Measurements from ENCODE around the gene RUFY4. TPM values are rescaled to one million over a fixed set of nuclear protein-coding genes. Genes with fewer than 3 reads are reported as not detected.

RUFY4 gene
- total and polyA plus RNA-seq, 2 of the 13 experiments (the other 11 are each of a cell fraction or from before 2014, with no cell fraction given): not detected

- WGBS (ENCODE audit: low lambda C conversion rate): 0% methylated on average over 2 of the region's 2 CpGs
- Histone ChIP-seq H3K4me1 (ENCODE audit: insufficient read depth, low read length) (no peaks in the 10 kb centered on the region), H2AFZ (ENCODE audit: low read length) (no peak overlapping the region), H3K9ac (ENCODE audit: insufficient read depth, low read depth, low read length) (no peak overlapping the region), H3K36me3 (replicated peaks in 1 of 2; ENCODE audit: control insufficient read depth in 1 of 2, insufficient read depth in 2 of 2, low read length in 2 of 2) (no peaks in the 10 kb centered on the region), H3K4me2 (ENCODE audit: low read depth, low read length) (no peak overlapping the region), H3K79me2 (ENCODE audit: insufficient read depth, low read length) (no peaks in the 10 kb centered on the region), H3K27ac (ENCODE audit: extremely low read length, insufficient read depth, low read length) (no peak overlapping the region), H4K20me1 (ENCODE audit: insufficient read depth, low read length) (no peaks in the 10 kb centered on the region), H3K4me3 (replicated peaks in 1 of 3; ENCODE audit: insufficient read depth in 1 of 3, low read depth in 2 of 3, low read length in 3 of 3) (no peak overlapping the region), H3K27me3 (ENCODE audit: control insufficient read depth in 1 of 2, insufficient read depth in 2 of 2, low read length in 2 of 2) (peaks cover 7 to 68% of the 10 kb centered on the region in 2 experiments), H3K9me3 (ENCODE audit: low read length) (no peaks in the 10 kb centered on the region)
- in situ Hi-C loops (cut with HindIII; ENCODE audit: extremely low pct_ligation_motif_present, low pct_unique_long_range_greater_than_20kb) (no loop called here), intact Hi-C loops (cut with micrococcal nuclease; ENCODE audit: unreplicated experiment) (no loop called here)
- FAIRE-seq (no peak), DNase-seq (ENCODE audit: low spot score) (no peak), ATAC-seq (no peak)
- no TSS peak for BruUV-seq (replicated peaks)
- POLR2A ChIA-PET: no interaction called here
- TF ChIP-seq ZNF75D (CRISPR knock-in tag; IDR thresholded peaks at IDR 0.05; ENCODE audit: borderline replicate concordance) (no peak), GATAD2A (CRISPR knock-in tag; IDR thresholded peaks at IDR 0.05) (no peak), ZNF331 (CRISPR knock-in tag; IDR thresholded peaks at IDR 0.05) (no peak), SRF (IDR thresholded peaks at IDR 0.05; ENCODE audit: low read depth, low read length) (no peak), SOX13 (IDR thresholded peaks at IDR 0.05) (no peak), SOX13 (CRISPR knock-in tag; conservative IDR thresholded peaks at IDR 0.05 in 1 of 2, IDR thresholded peaks at IDR 0.05 in 1 of 2) (no peak), ZBTB21 (CRISPR knock-in tag; IDR thresholded peaks at IDR 0.05) (no peak), ZSCAN29 (CRISPR knock-in tag; conservative IDR thresholded peaks at IDR 0.05) (no peak), ZNF432 (CRISPR knock-in tag; IDR thresholded peaks at IDR 0.05; ENCODE audit: borderline replicate concordance) (no peak), UBTF (CRISPR knock-in tag; IDR thresholded peaks at IDR 0.05) (no peak)
- CTCF ChIA-PET (ENCODE audit: low intra/inter-chr PET ratio, low total read pairs): no interaction called here
Measured at GRCh38 chr2:218028189-218028495, 40.9 kb upstream of the RUFY4 start.
